C4-2B (cell line): ENCODE data around the gene GRIP2.

ENCODE experiments used
- ZFX ChIP-seq: fragments of 450-650 bp; IDR thresholded peaks from 2 replicates; pipeline ENCODE4 v1.6.1; 2017
- TF ChIP-seq, protein P1 (sequence below): fragments of 450-650 bp; conservative IDR thresholded peaks from 2 replicates; pipeline ENCODE4 v1.5.1; 2017; ENCODE audit warnings: mild to moderate bottlenecking

GRCh38 chr3:14456794-14457193, 83.3 kb downstream of the GRIP2 start:
- TF ChIP-seq, protein P1, sequence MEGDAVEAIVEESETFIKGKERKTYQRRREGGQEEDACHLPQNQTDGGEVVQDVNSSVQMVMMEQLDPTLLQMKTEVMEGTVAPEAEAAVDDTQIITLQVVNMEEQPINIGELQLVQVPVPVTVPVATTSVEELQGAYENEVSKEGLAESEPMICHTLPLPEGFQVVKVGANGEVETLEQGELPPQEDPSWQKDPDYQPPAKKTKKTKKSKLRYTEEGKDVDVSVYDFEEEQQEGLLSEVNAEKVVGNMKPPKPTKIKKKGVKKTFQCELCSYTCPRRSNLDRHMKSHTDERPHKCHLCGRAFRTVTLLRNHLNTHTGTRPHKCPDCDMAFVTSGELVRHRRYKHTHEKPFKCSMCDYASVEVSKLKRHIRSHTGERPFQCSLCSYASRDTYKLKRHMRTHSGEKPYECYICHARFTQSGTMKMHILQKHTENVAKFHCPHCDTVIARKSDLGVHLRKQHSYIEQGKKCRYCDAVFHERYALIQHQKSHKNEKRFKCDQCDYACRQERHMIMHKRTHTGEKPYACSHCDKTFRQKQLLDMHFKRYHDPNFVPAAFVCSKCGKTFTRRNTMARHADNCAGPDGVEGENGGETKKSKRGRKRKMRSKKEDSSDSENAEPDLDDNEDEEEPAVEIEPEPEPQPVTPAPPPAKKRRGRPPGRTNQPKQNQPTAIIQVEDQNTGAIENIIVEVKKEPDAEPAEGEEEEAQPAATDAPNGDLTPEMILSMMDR, result no peak
- TF ChIP-seq ZFX, result no peak
